GM15510 (cell line): ENCODE measurements around the gene CYREN.

ENCODE experiments used
- POLR2A ChIP-seq: IDR thresholded peaks from 3 replicates; pipeline ENCODE4 v1.6.1; 2011; ENCODE audit warnings: borderline replicate concordance; ENCODE audit not compliant: insufficient read length; ENCODE audit errors: extremely low read depth

Gene CYREN

DNA sequence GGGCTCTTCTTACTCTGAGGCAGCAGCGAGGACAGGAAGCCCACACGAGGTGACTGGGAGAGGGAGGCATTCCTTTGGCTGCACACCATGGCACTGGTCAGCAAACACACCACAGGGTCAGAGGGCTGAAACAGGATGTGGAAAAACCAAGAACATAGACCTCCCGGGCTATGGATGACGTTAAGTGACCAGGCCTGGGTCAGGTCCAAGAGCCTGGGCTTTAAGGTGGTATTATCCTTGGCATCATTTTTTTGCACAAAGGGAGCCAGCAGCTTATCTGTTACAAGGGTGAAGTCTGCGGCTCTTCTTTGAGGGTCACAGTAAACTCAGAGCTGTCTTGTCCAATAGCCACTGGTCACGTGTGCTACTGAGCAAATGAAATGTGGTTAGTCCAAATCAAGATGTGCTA is 33.8 kb upstream of the CYREN start:
- no peak for TF ChIP-seq POLR2A

DNA sequence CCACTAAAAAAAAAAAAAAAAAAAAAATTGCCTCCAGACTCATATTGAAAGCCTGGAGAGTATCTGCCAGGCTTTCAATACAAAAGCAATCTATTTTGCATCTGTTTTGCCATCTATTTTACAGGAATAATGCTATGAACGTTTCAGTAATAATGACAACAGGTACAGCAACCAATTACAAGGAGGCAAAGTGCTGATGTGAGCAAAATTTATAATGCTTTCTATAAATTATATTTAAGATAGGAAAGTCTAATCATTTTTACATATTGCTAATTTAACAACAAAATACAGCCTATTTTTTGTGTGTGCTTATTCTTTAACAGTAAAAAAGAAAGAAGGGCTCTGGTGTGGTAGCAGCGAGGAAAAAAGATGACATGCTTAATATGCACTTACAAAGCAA is 30.8 kb upstream of the CYREN start:
- no peak for TF ChIP-seq POLR2A

DNA sequence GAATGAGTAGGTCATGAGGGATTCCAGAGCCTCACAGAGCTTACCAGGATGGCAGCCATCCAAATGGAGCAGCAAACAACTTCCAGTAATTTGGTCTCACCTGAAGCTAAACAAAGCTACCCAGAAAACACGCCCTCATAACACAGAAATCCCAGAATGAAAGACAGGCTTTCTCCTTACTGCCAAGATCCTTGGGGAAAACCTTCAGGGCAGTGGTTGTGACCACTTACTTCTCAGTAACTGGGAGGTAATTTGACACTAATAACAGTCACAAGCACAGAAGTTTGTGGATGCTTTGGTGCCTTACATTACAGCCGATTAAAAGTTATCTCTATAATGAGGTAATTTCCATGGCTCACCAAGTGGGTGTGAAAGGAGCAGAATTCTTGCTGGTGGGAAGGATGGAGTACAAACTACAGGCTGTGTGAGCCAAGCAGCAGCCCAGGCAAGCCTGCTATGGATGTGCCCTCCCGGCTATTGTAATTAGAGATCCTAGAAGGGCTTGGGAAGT is 30.4 kb upstream of the CYREN start:
- TF ChIP-seq POLR2A: no peak

DNA sequence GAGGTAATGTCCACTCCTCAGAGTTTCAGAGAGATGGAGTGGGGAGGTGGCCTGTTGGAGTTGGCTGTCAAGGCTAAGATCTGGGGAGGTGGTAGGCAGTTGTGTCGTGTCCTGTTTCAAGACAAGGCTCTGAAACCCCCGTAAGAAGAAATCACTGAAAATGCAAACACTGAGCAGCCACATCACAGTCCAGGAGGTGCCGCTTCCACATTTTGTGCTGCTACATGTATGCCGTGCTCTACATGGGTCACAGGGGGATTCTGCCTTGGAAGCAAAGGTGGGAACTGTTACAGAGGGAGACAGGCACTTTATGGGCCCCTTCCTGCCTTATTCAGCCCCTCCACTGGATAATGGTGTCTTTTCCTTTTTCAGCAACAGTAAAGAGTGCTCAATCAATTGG is 28.9 kb upstream of the CYREN start:
- TF ChIP-seq POLR2A: no peak

DNA sequence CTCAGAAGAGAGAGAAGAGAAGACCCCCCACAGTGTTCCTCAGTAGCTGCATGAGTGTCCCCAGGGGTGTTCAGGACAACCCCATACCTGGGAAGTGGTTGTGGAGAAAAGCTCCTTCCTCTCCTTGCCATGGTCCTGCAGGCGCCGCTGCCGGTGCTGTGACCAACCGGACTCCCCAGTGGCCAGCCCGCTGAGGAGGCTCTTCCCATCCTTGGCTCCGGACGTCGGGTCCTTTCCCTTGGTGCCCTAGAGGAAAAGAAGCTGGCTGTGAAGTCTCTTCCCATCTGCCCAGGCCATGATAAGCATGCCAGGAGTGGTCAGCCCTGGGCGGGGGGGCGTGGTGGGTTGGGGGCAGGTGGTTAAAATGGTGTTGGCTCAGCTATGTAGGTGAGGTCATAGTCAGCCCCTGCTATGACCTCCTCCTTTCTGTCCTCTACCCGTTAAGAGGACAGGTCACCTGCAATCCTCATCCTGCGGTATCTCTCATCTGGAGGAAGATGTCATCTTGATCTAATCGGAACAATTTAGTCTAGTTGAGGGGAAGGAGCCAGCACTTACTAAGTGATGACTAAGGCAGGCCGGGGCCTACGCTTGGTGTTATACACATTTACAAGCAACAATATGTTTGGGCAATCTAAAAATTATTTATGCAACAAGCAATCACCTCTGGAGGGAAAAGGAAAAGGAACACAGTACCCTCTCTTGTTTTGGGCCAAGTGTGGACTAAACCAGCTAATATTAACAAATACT is 27.6 kb upstream of the CYREN start:
- TF ChIP-seq POLR2A: no peak

DNA sequence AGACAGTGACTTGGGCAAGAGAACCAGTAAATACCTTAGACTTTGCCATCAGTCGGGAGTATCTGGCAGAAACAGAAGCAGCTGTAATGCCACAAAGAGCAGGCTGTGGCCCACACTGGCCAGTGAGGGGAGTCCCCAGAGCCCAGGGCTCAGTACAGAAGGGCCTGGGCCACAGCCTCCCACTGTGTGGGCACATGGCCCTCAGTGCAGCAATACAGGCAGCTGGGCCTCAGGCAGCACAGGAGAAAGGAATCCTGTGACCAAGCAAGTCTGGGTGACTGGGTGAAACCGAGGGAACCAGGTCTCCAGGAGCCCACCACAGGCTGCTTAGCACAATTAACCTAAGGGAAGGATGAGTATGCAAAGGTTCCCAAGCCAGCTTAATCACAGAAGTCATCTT is 26.8 kb upstream of the CYREN start:
- no peak for TF ChIP-seq POLR2A

DNA sequence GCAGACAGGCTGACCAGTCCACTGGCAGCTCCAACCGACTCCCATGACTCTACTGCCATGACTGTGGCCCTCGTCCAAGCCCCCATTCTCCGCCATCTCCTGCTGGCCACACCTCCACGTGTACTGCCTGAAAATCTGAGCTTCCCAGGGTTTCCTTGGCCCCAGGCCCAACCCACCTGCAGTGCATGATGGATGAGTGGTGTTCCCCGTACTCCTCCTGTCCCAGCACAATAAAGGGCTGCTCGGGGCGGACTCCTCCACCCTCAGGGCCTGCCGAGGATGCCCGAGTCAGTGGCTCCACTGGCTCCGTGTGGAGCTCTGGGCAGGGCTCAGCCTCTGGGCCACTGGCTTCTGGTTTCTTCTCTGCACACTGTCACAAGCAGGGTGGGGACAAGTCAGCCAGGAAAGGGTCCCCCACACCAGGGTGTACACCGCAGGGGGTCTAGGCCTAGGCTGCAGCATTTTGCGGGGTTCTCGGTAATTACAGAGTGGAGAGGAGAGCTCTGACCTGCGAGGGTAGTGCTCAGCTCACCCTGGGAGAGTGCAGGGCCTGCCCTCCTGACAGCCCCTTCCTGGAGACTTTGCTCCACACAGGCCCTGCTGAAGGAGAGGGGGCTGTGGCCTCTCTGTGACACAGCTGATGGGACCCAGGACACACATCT is 25.6 kb upstream of the CYREN start:
- TF ChIP-seq POLR2A: no peak

DNA sequence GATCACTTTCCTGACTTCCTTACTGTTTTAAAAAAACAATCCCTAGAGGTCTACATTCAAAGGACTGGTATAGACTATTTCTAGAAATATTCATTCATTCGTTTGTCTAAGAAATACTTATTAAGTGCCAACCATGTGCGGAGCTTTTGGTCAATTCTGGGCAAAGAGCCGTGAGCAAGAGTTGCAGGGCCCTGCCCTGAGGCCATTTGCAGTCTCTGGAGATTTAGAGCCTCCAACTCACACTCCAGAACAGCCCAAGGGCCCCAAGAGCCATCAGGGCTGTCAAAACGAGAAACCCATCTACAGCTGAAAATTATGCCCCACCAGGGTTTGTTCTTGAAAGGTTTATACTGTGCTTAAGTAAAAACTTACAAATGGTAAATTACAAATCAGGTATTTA is 24.6 kb upstream of the CYREN start:
- TF ChIP-seq POLR2A: no peak

DNA sequence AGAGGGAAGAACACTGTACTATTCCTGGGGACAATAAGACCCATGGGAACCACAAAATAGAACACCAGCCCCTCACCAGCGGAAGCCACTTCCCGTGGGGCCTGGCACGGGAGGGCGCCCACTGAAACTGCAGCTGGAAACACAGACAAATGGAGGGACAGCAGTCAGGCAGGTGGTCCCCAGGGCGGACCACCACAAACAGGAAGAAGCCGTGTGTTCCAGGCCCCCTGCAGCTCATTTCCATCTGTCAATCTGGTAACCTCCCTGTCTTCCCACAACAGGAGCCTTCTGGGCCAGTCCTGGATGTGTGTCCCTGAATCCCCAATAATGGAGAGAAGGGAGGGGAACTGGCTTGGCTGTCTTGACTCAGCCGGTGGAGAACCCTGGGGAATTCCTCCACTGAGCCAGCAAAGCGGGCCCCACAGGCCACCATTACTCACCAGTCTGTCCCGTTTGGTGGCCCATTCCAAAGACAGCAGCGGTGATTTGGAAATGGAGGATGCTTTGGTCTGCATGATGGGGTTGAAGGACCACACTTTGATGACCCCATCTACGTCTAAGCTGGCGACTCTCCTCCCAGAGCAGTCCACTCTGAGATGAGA is 24.1 kb upstream of the CYREN start:
- no peak for TF ChIP-seq POLR2A

DNA sequence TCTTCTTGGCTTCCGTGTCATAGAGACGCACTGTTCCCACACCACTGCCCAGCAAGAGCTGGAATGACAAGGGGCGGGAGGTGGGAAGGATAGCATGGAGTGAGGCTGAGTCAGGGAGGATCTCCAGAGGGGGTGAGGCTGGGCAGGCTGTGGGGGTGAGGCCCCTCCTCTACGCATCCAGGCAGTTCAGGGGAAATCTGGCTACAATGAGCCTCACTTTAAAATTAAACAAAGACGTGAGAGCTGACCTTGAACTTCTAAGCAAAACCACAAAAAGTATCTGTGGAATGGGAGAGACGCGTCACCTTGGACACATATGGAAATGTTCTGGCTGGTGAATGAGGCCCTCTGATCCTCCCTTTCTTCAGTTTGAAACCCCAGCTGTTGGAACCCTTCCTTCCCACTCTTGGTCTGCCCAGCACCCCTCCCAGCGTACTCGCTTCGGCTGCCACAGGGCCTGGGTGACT is 23.1 kb upstream of the CYREN start:
- TF ChIP-seq POLR2A: no peak

DNA sequence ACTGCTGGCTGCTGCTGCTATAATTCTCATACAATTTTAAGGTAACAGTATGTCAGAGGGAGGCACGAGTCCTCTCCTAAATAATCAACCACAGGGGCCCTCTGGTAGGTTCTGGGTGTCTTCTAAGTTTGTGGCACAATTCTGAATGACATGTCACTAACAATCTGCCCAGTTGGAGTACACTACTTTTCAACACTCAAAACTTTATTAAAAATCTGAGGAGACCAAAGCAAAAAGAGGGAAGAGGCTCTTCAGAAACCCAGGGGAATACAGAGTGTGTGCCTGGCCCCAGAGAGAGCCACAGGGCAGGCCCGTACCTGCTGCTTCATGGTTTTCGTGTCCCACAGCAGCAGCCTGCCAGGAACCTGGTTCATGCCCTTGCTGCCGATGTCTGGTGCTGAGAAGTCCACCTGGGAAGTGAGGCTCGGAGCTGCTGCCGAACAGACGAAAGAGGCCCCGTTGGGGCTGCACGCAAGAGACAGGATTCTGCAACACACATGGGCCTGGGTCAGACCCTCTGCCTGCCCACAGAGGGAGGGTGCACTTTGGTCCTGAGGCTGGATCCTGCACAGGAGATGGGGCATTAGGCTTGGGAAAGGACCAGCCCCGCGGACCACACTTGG is 22.5 kb upstream of the CYREN start:
- no peak for TF ChIP-seq POLR2A

DNA sequence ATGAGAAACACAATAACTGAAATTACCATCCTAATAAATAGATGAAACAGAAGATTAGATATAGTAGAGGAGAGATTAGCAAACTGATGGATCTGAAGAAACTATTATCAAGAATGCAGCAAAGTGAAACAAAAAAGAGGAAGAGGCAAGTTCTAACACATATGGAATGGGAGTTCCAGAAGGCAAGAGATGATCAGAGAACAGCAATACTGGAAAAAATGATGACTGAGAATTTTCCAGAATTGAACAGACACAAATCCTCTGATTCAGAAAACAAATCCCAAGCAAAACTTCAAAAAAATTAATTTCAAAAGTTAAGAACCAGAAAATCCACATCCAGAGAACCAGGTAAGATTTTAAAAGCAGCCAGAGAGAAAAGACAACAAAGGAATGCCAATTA is 20.2 kb upstream of the CYREN start:
- TF ChIP-seq POLR2A: no peak

DNA sequence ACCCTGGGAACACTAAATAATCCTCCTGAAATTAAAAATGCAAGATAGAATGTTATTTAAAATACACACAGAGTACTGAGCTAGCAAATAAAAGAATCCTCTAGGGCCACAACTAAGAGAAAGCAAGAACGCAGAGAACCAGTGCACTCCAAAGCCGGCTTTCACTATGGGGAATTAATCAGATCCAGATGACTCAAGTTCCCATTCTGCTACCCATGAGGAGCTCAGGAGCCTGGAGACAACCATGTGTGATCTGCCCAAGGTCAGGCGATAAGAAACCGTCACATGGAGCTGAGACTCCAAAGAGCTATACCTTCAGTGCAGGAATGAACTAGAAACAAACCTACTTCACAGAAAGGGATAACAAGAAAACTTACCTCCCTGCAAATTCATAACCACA is 19.5 kb upstream of the CYREN start:
- no peak for TF ChIP-seq POLR2A

DNA sequence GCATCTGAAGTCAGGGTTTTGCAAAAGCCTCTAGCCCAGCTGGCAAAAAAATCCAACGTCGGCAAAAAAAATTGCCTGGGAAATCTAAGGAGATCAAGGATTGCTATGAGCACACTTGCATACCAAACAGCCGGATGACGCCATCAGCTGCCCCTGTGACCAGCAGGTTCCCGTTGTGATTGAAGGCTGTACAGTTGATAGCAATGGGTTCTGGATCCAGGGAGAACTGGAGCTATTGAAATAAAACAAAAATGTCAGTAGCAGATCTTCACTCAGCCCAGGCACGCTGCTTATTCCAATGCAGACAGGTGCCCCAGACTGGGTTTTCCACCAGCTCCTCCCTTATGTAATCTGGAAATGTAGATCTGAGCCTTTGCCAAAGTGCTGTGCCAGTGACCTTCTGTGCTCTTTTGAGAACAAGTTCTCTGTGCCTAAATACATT is 18.7 kb upstream of the CYREN start:
- no peak for TF ChIP-seq POLR2A
